GM18505 (cell line): ENCODE data around the gene ACSM4.
"Not testable (repeated sequence)": the region's sequence is repeated elsewhere in the genome, so short reads cannot be mapped to it uniquely, and the experiment has no call there.

Source experiments
- ATAC-seq: cut with Tn5 transposase; IDR thresholded peaks from one replicate; pipeline ENCODE4 v1.9.1; 2021; ENCODE audit not compliant: unreplicated experiment
- POLR2A ChIP-seq: IDR thresholded peaks from 4 replicates; pipeline ENCODE4 v1.6.1; 2011; ENCODE audit warnings: borderline replicate concordance; ENCODE audit not compliant: insufficient read depth, insufficient read length; ENCODE audit errors: extremely low read depth

Gene ACSM4, protein sequence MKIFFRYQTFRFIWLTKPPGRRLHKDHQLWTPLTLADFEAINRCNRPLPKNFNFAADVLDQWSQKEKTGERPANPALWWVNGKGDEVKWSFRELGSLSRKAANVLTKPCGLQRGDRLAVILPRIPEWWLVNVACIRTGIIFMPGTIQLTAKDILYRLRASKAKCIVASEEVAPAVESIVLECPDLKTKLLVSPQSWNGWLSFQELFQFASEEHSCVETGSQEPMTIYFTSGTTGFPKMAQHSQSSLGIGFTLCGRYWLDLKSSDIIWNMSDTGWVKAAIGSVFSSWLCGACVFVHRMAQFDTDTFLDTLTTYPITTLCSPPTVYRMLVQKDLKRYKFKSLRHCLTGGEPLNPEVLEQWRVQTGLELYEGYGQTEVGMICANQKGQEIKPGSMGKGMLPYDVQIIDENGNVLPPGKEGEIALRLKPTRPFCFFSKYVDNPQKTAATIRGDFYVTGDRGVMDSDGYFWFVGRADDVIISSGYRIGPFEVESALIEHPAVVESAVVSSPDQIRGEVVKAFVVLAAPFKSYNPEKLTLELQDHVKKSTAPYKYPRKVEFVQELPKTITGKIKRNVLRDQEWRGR

DNA sequence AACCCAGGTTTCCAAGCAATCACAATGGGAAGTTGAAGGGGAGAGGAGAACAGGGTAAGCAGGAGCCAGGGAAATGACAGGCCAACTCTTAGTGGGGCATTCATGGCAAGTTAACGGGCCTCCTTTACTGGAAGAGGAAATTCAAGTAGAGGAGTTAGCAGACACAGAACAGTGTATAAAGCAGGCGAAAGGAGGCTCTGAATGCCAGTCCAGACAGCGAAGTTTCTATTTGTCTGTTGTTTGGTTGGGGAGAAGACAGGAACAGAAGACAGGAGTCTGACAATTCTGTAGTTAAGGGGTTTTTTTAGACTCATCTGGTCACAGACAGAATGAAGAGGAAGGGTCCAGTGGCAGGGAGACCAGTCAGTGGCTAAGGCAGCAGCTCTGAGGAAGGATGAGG is at the start of gene ACSM4:
TSS of gene ACSM4 (plus strand) at position 301 of the 400 bp plus-strand sequence. CDS start 260 bp downstream, outside the sequence.
- TF ChIP-seq POLR2A: no peak

DNA sequence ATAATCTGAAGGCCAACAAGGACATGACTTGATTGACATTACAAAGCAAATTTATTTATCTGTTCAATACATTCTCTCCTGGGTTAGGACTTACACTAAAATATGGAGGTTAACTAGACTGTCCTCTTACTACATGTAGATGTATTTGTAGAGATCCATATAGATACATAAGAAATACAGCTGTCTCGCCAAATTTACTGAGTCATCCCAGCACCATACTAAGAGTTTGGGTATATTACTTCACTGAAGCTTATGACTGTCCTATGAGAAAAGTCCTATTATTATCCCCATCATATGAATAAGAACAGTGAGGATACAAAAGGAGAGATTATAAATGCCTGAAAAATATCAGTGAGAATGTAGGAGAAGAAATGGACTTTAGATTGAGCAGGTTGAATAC is 44.8 kb upstream of the ACSM4 start:
- no peak for TF ChIP-seq POLR2A
- no peak for ATAC-seq

More for the DNA sequence above, at the start of gene ACSM4:
- ATAC-seq: no peak

DNA sequence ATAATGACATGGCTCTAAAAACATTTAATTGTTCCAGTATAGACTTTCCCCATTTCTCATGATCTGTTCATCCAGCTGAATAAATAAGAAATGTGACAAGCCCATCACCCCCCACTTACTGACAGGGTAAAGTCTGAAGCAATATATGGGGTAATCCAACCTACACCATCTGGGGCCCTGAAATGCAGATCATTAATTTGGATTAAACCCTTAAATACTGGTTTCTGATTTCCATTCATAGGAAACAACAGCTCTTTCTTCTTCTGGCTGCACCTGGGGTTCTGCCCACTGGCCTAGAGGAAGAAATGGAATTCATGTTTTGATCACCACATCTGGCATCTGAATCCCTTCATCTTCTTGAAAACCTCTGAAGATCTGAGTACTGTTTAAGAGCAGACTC is 39.3 kb upstream of the ACSM4 start:
- no peak for TF ChIP-seq POLR2A
- no peak for ATAC-seq

DNA sequence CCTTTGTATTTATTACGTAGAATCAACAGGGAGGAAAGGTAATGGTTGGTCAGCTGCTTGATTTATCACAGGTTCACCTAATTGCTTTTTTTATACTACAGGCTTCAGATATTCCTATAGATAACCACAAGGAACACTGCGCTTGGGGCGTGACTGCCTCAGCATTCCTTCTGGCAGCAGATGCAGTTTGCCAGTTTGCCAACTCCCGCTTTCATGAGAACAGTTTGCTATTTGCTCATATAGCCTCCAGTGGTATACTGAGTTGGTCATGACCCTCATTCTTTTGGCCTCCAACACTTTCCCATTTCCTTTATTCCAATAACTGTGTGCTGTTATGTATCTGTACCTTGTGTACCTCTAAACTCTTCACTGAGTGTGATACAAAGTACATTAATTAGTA is 38.6 kb upstream of the ACSM4 start:
- no peak for TF ChIP-seq POLR2A
- ATAC-seq: no peak

DNA sequence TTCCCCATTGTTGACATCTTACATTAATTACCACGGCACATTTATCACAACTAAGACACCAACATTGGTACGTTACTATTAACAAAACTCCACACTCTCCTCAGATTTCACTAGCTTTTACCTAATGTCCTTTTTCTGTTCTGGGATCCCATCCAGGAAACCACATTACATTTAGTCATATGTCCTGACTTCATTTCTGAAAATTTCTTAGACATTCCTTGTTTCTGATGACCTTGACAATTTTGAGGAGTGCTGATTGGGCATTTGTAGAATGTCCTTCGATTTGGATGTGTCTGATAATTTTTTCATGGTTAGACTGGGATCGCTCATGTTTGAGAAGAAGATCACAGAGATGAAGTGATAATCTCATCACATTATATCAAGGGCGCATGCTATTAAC is 34.6 kb upstream of the ACSM4 start:
- no peak for ATAC-seq
- TF ChIP-seq POLR2A: no peak

DNA sequence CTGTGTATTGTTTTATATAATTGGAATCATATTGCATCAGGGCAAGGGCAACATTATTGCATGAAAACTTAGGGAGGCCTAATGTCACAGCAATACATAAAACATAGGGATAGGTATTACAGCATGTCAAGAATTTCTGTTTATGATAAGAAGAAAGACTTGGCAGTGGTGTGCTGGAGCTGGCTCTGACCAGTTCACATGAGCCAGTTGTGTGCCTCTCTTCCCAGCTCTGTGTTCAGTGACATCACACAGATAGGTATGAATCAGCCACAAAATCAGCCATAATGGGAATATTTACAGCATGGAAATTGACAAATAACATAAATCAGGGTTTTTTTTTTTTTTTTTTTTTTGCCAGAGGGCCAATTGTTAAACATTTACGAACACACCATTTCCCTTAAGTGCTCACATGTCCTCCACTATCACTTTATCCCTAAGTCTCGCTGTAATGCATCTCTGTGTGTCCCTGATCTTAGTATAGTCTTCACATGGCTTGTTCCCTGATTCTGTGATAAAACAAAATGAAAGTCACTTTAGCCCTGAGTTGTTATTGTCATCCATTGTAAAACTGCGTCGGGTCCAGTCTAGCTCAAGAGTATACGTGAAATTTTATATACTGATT is 31.9 kb upstream of the ACSM4 start:
- no peak for TF ChIP-seq POLR2A
- ATAC-seq: no peak

DNA sequence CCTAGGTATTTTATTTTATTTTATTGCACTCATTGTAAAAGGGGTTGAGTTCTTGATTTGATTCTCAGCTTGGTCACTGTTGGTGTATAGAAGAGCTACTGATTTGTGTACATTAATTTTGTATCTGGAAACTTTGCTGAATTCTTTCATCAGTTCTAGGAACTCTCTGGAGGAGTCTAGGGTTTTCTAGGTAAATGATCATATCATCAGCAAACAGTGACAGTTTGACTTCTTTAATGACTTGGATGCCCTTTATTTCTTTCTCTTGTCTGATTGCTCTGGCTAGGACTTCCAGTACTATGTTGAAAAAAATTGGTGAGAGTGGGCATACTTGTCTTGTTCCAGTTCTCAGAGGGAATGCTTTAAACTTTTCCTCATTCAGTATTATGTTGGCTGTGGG is 28.4 kb upstream of the ACSM4 start:
- ATAC-seq: not testable (repeated sequence)

DNA sequence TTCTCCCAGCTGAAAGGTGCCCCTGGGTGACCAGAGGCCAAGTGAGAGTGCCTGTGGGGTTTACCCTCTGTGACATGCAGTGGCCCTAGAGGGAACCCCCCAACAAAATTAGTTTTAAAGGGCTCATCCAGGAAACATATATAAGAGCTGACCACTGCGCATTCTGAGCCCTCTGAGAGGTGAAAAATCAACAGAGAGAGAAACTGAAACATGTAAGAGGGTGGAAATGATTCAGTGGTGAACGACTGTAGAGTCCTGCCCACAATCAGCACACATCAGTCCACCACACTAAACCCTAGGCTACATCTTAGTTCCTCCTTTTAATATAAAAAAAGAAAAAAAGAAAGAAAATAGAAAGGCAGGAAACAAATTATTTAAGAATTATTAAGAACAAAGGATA is 21.0 kb upstream of the ACSM4 start:
- no peak for ATAC-seq
- no peak for TF ChIP-seq POLR2A

DNA sequence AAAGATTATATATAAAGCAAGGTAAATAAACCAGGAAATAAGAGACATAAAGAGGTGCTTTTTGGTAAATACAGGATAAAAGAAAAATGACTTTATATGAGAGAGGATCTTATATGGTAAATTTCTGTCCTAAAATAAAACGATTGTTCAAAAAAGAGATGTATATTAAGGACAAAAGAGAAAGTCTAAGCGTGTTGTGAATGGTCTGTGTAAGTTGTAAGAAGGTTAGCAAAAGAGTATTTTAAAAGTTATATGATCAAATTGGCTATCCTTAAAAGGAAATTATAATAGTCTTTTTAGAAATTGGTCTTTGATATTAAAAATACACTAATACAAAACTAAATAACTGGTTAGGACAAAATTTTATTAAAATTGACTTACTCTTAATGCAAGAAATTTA is 14.1 kb upstream of the ACSM4 start:
- ATAC-seq: no peak
- no peak for TF ChIP-seq POLR2A

DNA sequence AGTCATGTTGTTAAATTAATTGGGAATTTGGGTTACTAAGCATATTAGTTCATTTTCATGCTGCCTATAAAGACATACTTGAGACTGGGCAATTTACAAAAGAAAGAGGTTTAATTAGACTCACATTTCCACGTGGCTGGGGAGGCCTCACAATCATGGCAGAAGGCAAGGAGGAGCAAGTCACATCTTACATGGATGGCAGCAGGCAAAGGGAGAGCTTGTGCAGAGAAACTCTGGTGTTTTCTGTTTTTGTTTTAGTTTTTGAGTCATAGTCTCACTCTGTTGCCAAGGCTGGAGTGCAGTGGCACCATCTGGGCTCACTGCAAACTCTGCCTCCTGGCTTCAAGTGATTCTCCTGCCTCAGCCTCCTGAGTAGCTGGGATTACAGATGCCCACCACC is 13.3 kb upstream of the ACSM4 start:
- ATAC-seq: not testable (repeated sequence)

DNA sequence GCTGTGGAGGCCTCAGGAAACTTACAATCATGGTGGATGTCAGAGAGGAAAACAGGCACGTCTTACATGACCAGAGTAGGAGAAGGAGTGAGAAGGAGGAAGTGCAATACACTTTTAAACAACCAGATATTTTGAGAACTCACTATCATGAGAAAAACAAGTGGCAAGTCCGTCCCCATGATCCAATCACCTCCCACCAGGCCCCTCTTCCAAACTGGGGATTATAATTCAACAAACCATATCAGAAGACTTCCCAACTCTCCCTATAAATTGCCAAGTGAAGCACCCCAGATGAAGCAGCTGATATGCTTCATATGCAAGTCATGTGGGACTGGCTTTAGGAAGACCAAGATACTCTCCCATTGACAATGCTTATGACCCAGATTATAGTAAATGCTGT is 11.6 kb upstream of the ACSM4 start:
- no peak for ATAC-seq

DNA sequence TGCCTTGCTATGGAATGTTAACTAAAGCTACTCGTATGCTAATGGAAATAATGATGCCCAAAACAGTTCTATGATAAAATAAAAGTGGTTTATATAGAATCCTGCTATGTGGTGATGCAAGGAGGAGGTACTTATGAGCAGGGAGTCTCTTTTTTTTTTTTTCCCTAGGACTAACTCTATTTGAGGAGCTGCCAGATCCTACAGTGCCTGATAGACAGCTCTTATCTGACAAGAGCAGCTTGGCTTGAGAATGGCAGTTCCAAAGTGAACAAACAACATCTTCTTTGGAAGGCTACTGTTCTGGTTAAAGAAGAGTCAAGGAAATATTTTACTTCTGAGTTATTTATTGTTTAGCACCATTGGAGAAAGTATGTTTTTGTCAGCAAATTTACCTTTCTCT is 10.2 kb upstream of the ACSM4 start:
- TF ChIP-seq POLR2A: no peak
- ATAC-seq: no peak

More for the DNA sequence above, 11.6 kb upstream of the ACSM4 start:
- no peak for TF ChIP-seq POLR2A

DNA sequence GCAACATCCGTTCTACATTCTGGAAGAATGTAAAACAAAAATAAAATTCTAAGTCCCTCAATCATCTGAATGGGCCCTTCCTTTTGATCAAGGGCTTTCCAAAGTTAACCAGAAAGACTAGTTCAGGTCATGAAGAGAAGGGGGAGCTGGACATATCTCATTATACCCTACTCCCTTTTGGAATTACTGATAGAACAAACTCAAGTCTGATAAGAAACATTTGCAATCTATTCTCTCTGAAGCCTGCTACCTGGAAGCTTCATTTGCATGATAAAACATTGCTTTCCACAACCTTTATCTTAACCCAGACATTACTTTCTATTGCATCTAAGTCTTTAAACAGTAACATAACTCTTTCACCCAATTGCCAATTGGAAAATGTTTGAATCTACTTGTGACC is 8.3 kb upstream of the ACSM4 start:
- ATAC-seq: no peak
- no peak for TF ChIP-seq POLR2A

DNA sequence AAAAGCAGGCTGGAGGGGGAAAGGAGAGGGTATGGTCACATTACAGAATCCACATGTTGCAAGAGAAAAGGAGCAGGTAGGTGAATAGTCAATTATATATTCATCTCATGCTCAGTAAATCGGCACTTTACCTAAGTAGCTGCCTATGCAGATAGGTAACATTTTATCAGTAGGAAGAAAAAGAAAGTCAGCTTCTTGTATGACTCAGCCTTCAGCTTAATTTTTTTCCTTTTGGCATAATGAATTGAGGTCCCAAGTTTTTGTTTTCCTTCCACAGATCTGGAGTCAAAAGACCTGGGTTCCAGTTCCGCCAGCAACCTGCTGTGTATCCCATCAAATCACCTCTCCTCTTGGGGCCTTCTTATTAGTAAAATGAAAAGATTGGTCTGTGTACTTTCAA is 6.0 kb upstream of the ACSM4 start:
- ATAC-seq: no peak
- no peak for TF ChIP-seq POLR2A
